ENCODE measurements around the gene HOXD4. TPM values are rescaled to one million over a fixed set of nuclear protein-coding genes. Genes with fewer than 3 reads are reported as not detected.

HOXD4 gene
- total RNA-seq, 1 donor, result 1.1 TPM

DNA sequence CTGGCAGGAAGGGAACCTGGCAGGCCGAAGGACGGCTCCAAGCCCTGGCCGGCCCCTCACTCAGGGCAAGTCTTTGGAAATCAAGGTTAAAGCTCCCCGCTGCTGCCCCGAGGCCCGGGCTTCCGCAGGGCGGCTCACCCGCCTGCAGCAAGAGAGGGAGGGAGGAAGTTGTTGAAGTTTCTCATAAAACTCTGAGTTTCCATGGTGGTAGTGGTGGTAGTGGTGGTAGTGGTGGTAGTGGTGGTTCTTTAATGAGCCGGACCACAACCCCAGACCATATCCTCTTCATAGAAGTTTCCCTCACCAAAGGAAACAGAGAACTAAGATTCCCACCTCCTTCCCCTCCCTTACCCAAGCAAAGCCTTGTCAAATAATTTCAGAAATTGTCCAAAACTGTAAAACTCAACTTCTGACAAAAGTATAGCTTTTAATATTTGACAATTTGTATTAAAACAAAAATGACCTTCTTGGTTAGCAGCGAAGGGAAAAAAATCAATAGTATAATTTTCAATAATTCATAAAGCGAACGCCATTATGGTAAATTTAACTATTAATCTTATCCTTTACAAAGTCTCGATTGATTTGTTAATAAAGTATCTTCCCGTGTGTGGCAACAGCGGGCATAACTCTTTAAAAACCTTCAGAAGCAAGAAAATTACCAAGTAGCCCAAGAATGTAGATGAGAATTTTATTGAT lies 36.3 kb upstream of the HOXD4 start:
- TF ChIP-seq, protein P1, sequence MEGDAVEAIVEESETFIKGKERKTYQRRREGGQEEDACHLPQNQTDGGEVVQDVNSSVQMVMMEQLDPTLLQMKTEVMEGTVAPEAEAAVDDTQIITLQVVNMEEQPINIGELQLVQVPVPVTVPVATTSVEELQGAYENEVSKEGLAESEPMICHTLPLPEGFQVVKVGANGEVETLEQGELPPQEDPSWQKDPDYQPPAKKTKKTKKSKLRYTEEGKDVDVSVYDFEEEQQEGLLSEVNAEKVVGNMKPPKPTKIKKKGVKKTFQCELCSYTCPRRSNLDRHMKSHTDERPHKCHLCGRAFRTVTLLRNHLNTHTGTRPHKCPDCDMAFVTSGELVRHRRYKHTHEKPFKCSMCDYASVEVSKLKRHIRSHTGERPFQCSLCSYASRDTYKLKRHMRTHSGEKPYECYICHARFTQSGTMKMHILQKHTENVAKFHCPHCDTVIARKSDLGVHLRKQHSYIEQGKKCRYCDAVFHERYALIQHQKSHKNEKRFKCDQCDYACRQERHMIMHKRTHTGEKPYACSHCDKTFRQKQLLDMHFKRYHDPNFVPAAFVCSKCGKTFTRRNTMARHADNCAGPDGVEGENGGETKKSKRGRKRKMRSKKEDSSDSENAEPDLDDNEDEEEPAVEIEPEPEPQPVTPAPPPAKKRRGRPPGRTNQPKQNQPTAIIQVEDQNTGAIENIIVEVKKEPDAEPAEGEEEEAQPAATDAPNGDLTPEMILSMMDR (IDR thresholded peaks at IDR 0.05; ENCODE audit: insufficient read depth, low read length), result no peak
- H3K4me3 ChIP-seq (ENCODE audit: low read depth, low read length), result no peak overlapping the region
- no peak for DNase-seq (ENCODE audit: low read depth)

DNA sequence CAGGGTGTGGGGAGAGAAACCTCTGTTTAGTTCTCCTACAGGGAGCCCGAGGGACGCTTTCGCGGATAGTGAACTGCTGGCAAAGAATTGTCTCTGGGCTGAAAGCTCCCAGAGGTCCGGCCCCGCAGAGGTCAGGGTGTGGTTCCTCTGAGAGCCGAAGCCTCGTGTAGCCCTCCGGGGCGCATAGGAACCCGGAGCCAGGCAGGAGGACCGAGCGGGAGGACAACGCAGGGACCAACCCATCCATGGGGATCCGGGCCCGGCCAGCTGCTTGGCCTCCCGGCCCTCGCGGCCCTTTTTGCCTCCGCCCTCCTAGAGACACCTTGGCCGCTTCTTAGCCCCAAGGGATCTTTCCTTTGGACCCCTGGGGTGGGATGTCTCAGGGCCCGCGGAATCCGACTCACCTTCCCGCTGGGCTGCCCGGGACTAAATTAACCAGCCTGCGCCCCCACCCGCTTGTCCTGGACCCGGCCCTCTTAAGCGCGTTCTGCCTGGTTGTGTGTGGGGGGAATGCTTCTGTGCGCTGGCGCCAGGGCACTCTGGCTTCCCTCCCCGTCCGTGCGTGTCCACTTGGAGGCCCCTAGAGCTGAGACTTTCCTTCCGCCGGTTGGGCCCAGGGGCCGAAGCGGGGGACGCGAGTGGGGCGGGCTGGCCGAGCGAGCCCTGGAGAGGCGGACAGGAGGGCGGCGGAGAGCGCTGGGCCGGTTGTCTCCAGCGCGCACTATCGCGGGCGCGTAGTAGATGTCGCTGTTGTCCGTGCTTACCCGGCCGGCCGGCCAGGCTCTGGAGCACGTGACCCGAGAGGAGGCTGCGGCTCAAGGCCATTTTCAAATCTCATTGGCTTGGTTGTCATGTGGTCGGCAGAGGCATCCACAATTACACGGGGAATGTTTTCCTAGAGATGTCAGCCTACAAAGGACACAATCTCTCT lies 35.2 kb upstream of the HOXD4 start, which contains the start of gene HOXD10:
TSS of gene HOXD10 (plus strand) at position 896 of the 931 bp plus-strand sequence. CDS start 56 bp downstream, outside the sequence.
- no peak for DNase-seq (ENCODE audit: low read depth)
- H3K4me3 ChIP-seq (ENCODE audit: low read depth, low read length), result no peak within 1 kb of the TSS
- TF ChIP-seq, protein P1 (IDR thresholded peaks at IDR 0.05; ENCODE audit: insufficient read depth, low read length), result no peak

DNA sequence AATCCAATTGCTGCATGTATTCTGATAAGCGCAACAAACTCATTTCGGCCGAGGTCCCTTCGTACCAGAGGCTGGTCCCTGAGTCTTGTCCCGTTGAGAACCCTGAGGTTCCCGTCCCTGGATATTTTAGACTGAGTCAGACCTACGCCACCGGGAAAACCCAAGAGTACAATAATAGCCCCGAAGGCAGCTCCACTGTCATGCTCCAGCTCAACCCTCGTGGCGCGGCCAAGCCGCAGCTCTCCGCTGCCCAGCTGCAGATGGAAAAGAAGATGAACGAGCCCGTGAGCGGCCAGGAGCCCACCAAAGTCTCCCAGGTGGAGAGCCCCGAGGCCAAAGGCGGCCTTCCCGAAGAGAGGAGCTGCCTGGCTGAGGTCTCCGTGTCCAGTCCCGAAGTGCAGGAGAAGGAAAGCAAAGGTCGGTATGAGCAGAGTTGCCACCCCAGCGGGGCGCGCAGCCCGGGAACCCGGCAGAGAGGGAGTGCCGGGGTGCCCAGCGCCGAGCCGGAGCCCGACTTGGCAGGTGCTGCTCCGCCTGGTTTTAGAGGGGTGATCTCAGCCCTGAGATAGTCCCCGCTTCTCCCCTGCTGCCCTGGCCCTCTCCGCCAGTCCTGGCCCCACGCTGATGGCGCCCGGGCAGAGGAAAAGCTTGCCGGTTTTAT lies 34.1 kb upstream of the HOXD4 start:
- no peak for DNase-seq (ENCODE audit: low read depth)
- TF ChIP-seq, protein P1 (IDR thresholded peaks at IDR 0.05; ENCODE audit: insufficient read depth, low read length), result no peak
- H3K4me3 ChIP-seq (ENCODE audit: low read depth, low read length), result no peak overlapping the region

DNA sequence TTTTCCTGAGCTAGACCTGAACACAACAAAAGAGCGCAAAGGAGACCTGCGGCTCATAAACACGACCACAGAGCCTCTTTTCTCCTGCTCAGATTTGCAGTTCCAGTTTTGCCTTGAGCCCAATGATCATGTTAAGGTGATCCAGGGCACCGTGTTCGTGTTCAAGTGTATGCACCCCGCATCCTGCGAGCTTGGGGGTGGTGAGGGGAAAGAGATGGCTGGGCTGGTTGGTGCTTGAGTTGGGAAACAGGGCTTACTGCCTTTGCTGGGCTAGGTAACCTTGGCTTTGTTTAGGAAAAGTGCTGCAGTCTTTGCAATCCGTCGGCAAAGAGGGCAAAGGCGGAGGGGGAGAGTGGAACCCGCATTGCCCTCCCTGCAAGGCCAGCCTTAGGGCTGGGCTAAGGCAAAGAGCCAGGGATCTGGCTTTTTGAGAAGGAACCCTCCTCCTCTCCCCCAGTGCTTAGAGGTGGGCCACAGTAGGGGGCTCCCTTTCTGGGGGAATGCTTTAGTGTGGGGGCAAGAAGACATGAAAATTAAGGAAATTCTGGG lies 33.5 kb upstream of the HOXD4 start:
- H3K4me3 ChIP-seq (ENCODE audit: low read depth, low read length), result no peak overlapping the region
- no peak for DNase-seq (ENCODE audit: low read depth)
- TF ChIP-seq, protein P1 (IDR thresholded peaks at IDR 0.05; ENCODE audit: insufficient read depth, low read length), result no peak

DNA sequence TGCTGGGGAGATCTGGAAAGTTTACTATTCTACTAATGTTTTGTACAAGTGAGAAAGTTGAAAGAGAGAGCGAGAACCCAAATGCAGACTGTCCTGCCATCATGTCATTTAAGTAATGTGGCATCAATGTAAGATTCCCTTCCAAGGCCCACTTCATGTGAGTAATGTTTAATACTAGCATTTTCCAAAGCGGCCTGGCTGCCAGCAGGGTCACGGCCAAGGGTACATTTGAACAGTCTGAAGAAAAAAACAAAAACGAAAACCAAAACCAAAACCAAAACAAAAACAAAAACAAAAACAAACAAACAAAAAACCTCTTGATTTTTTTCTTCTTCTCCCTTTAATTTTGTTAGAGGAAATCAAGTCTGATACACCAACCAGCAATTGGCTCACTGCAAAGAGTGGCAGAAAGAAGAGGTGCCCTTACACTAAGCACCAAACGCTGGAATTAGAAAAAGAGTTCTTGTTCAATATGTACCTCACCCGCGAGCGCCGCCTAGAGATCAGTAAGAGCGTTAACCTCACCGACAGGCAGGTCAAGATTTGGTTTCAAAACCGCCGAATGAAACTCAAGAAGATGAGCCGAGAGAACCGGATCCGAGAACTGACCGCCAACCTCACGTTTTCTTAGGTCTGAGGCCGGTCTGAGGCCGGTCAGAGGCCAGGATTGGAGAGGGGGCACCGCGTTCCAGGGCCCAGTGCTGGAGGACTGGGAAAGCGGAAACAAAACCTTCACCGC lies 32.6 kb upstream of the HOXD4 start:
- DNase-seq (ENCODE audit: low read depth), result no peak
- no peak overlapping the region for H3K4me3 ChIP-seq (ENCODE audit: low read depth, low read length)
- TF ChIP-seq, protein P1 (IDR thresholded peaks at IDR 0.05; ENCODE audit: insufficient read depth, low read length), result peak; percentile 19
